ENCODE results near the gene AFF3. TPM values are rescaled to one million over a fixed set of nuclear protein-coding genes. Genes with fewer than 3 reads are reported as not detected.

The AFF3 gene
- total RNA-seq, 3 donors from 2014 or later (not counting 1 experiment from before 2014, with no cell fraction given): 4.6 to 9.6 (median 5.6) TPM

DNA sequence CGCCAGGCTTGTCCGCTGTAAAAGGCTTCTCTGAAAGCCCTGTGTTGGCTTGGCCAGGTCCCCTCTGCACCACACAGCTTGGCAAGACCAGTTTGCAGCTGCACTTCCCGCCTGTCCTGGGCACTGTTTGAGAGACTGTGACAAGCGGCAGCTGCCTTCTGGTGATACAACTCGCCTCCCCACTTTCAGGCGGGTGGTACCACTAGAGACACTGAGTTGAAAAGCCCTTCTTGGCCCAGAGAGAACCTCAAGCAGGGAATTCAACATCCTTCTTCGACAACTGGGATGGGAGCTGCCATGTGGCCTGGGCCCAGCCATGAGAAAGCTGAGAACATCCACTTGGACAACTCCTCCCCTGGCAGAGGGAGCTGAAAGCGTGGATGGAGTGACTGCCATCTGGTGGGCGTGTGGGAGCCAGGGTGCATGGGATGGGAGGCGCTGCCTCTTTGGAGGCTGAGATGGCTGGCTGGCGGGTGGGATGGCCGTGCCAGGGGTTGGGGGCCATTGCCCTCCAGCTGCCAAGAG, 527.1 kb downstream of the AFF3 start:
- no peak overlapping the region for H3K4me3 ChIP-seq (ENCODE audit: low read length)
- H3K36me3 ChIP-seq (ENCODE audit: control insufficient read depth, insufficient read depth, low read length): no peaks in the 10 kb centered on the region
- TF ChIP-seq, protein P1, sequence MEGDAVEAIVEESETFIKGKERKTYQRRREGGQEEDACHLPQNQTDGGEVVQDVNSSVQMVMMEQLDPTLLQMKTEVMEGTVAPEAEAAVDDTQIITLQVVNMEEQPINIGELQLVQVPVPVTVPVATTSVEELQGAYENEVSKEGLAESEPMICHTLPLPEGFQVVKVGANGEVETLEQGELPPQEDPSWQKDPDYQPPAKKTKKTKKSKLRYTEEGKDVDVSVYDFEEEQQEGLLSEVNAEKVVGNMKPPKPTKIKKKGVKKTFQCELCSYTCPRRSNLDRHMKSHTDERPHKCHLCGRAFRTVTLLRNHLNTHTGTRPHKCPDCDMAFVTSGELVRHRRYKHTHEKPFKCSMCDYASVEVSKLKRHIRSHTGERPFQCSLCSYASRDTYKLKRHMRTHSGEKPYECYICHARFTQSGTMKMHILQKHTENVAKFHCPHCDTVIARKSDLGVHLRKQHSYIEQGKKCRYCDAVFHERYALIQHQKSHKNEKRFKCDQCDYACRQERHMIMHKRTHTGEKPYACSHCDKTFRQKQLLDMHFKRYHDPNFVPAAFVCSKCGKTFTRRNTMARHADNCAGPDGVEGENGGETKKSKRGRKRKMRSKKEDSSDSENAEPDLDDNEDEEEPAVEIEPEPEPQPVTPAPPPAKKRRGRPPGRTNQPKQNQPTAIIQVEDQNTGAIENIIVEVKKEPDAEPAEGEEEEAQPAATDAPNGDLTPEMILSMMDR (IDR thresholded peaks at IDR 0.05): no peak
- H3K4me1 ChIP-seq (ENCODE audit: control insufficient read depth, insufficient read depth, low read length): no peaks in the 10 kb centered on the region
- intact Hi-C loops (cut with micrococcal nuclease): no loop called here
- H3K27me3 ChIP-seq (ENCODE audit: control insufficient read depth, insufficient read depth, low read length): no peaks in the 10 kb centered on the region
- no peaks in the 10 kb centered on the region for H3K9me3 ChIP-seq (ENCODE audit: control insufficient read depth, insufficient read depth, low read length)
- H3K4me1 Mint-ChIP-seq: no peaks in the 10 kb centered on the region
- H3K36me3 Mint-ChIP-seq: no peaks in the 10 kb centered on the region
- no peaks in the 10 kb centered on the region for H3K9me3 Mint-ChIP-seq
- no peaks in the 10 kb centered on the region for H3K27me3 Mint-ChIP-seq (ENCODE audit: low read depth in 2 of 2)
- 91% methylated on average over 12 of the region's 12 CpGs for WGBS (ENCODE audit: insufficient coverage)
- H3K27ac Mint-ChIP-seq: no peak overlapping the region
- no peak overlapping the region for H3K27ac ChIP-seq (ENCODE audit: low read length)
- no peak overlapping the region for H3K4me3 Mint-ChIP-seq
- ATAC-seq (no peak), DNase-seq (no peak)

DNA sequence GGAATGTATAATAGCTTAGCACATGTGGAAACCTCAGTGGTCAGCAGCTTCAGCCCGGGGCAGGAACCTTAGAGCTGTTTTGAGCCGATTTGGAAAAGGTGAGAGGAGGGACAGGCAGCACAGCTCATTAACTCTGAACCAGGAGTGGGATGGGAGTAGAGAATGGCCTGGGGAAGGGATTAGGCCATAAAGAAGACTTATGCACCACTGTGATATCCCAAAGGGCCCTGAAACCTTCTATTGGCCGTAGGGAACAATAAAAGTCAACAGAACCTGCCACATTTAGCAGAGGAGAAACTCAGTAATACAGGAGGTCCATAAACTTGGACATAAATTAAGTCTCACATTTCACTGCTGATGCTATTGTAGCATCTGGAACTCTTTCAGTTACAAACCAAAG, 528.4 kb downstream of the AFF3 start:
- H3K4me1 Mint-ChIP-seq: no peaks in the 10 kb centered on the region
- no peaks in the 10 kb centered on the region for H3K27me3 Mint-ChIP-seq (ENCODE audit: low read depth in 2 of 2)
- no peak overlapping the region for H3K27ac Mint-ChIP-seq
- Histone ChIP-seq H3K4me1 (ENCODE audit: control insufficient read depth, insufficient read depth, low read length) (no peaks in the 10 kb centered on the region), H3K27ac (ENCODE audit: low read length) (no peak overlapping the region), H3K4me3 (ENCODE audit: low read length) (no peak overlapping the region), H3K27me3 (ENCODE audit: control insufficient read depth, insufficient read depth, low read length) (no peaks in the 10 kb centered on the region), H3K36me3 (ENCODE audit: control insufficient read depth, insufficient read depth, low read length) (no peaks in the 10 kb centered on the region), H3K9me3 (ENCODE audit: control insufficient read depth, insufficient read depth, low read length) (no peaks in the 10 kb centered on the region)
- intact Hi-C loops (cut with micrococcal nuclease): no loop called here
- no peak for ATAC-seq
- no peak for DNase-seq
- WGBS (ENCODE audit: insufficient coverage): 88% methylated on average over 3 of the region's 3 CpGs
- TF ChIP-seq, protein P1 (IDR thresholded peaks at IDR 0.05): no peak
- H3K9me3 Mint-ChIP-seq: no peaks in the 10 kb centered on the region
- H3K36me3 Mint-ChIP-seq: no peaks in the 10 kb centered on the region
- no peak overlapping the region for H3K4me3 Mint-ChIP-seq

DNA sequence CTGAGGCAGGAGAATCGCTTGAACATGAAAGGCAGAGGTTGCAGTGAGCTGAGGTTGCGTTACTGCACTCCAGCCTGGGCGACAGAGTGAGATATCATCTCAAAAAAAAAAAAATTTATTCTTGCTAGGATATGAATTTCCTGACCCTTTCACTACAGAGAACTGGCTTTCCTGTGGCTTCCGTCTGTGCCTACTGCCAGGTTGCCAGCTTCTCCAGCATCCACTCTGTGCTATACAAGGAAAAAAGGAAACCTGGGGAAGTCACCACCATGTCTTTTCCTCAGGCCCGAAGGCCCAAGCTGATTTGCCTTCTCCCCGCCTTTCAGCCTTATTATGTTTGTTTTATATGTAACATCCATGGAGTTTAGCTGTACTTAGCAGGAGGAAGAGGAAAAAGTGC, 530.6 kb downstream of the AFF3 start:
- Histone ChIP-seq H3K9me3 (ENCODE audit: control insufficient read depth, insufficient read depth, low read length) (no peaks in the 10 kb centered on the region), H3K36me3 (ENCODE audit: control insufficient read depth, insufficient read depth, low read length) (no peaks in the 10 kb centered on the region), H3K27ac (ENCODE audit: low read length) (no peak overlapping the region), H3K4me1 (ENCODE audit: control insufficient read depth, insufficient read depth, low read length) (no peaks in the 10 kb centered on the region), H3K27me3 (ENCODE audit: control insufficient read depth, insufficient read depth, low read length) (no peaks in the 10 kb centered on the region), H3K4me3 (ENCODE audit: low read length) (no peak overlapping the region)
- 98% methylated on average over 4 of the region's 6 CpGs for WGBS (ENCODE audit: insufficient coverage)
- TF ChIP-seq, protein P1 (IDR thresholded peaks at IDR 0.05): no peak
- no peaks in the 10 kb centered on the region for H3K9me3 Mint-ChIP-seq
- no peaks in the 10 kb centered on the region for H3K4me1 Mint-ChIP-seq
- H3K36me3 Mint-ChIP-seq: no peaks in the 10 kb centered on the region
- H3K27ac Mint-ChIP-seq: no peak overlapping the region
- no peak for DNase-seq
- H3K4me3 Mint-ChIP-seq: no peak overlapping the region
- intact Hi-C loops (cut with micrococcal nuclease): no loop called here
- no peak for ATAC-seq
- no peaks in the 10 kb centered on the region for H3K27me3 Mint-ChIP-seq (ENCODE audit: low read depth in 2 of 2)

DNA sequence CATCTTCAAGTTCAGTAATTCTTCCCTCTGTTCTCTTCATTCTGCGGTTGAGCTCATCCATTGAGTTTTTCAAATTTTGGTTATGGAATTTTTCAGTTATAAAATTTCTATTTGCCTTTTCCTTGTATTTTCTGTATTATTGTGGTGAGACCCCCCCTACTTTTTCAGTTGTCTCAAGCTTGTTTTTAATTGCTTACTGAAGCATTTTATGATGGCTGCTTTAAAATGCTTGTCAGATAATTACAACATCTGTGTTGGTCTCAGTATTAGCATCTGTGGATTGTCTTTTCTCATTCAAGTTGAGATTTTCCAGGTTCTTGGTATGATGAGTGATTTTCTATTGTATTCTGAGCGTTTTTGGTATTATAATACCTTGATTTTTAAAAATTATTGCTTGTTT, 531.4 kb downstream of the AFF3 start:
- intact Hi-C loops (cut with micrococcal nuclease): no loop called here
- TF ChIP-seq, protein P1 (IDR thresholded peaks at IDR 0.05): no peak
- no peaks in the 10 kb centered on the region for H3K27me3 ChIP-seq (ENCODE audit: control insufficient read depth, insufficient read depth, low read length)
- no peaks in the 10 kb centered on the region for H3K36me3 ChIP-seq (ENCODE audit: control insufficient read depth, insufficient read depth, low read length)
- H3K27me3 Mint-ChIP-seq (ENCODE audit: low read depth in 2 of 2): no peaks in the 10 kb centered on the region
- no peak overlapping the region for H3K27ac ChIP-seq (ENCODE audit: low read length)
- H3K27ac Mint-ChIP-seq: no peak overlapping the region
- no peaks in the 10 kb centered on the region for H3K9me3 ChIP-seq (ENCODE audit: control insufficient read depth, insufficient read depth, low read length)
- no peak overlapping the region for H3K4me3 Mint-ChIP-seq
- no peaks in the 10 kb centered on the region for H3K4me1 ChIP-seq (ENCODE audit: control insufficient read depth, insufficient read depth, low read length)
- no peak for ATAC-seq
- H3K9me3 Mint-ChIP-seq: no peaks in the 10 kb centered on the region
- no peak overlapping the region for H3K4me3 ChIP-seq (ENCODE audit: low read length)
- no peak for DNase-seq
- WGBS (ENCODE audit: insufficient coverage): 63% methylated on average over 1 of the region's 2 CpGs
- no peaks in the 10 kb centered on the region for H3K4me1 Mint-ChIP-seq
- H3K36me3 Mint-ChIP-seq: no peaks in the 10 kb centered on the region

Measured in natural killer cell (primary cell).